GM21529 (cell line): ENCODE data around the gene DYNC1I1.

ENCODE experiments used
- ATAC-seq: cut with Tn5 transposase; IDR thresholded peaks from one replicate; pipeline ENCODE4 v1.9.1; 2021; ENCODE audit not compliant: unreplicated experiment

DYNC1I1 gene

DNA sequence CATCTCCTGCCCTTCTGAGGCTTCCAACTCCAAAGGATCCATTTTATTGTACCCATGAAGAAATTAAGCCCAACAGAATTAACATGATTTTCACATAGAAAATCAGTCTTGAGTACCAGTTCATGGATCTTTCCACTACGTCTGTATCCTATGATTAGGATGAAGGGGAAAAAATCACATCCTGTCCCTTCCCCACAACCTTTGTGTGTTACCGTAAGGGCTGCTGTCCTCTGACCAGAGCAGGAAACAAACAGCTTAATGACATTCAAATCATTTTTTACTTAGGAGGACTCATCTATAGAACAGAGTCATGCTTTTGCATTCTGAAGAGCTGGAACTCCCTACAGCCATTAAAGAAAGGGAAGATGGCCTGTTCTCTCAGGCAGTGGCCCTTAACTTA is 241.5 kb downstream of the DYNC1I1 start:
- ATAC-seq: no peak

- no peak for ATAC-seq
These were observed 242.3 kb downstream of the DYNC1I1 start for GRCh38 chr7:96014617-96015016.

- no peak for ATAC-seq
These were observed 243.8 kb downstream of the DYNC1I1 start for GRCh38 chr7:96016056-96016586.

- ATAC-seq: no peak
These were observed 244.4 kb downstream of the DYNC1I1 start for GRCh38 chr7:96016735-96017134.

- no peak for ATAC-seq
These were observed 245.5 kb downstream of the DYNC1I1 start for GRCh38 chr7:96017877-96018276.

DNA sequence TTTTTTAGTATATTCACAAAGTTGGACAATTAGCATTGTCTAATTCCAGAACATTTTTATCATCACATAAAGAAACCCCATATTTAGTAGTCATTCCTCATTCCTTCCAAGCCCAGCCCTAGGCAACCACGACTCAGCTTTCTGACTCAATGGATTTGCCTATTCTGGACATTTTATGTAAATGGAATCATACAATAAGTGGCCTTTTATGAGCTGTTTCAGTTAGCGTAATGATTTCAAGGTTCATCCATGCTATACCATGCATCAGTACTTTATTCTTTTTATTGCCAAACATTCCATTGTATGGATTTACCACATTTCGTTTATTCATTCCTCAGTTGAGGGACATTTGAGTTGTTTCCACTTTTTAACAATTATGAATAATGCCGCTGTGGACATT is 249.2 kb downstream of the DYNC1I1 start:
- ATAC-seq: no peak

DNA sequence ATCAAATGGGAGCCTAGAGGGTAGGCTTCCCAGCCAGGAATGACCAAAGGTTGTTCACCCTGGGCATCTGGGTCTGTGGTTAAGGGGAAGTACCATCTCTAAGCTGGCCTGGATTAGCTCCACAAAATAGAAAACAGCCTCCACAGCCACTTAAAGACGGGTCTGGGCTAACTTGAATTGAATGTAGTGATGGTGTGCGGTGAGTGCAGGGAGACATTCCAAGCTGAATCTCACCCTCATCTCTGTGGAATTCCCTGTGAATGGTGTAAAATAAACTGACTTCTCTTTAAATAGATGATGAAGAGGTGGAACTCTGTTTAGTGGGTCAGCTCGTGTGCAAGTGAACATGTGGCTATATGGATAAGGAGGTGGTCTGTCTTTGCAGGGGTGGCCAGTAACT is 251.0 kb downstream of the DYNC1I1 start:
- no peak for ATAC-seq

DNA sequence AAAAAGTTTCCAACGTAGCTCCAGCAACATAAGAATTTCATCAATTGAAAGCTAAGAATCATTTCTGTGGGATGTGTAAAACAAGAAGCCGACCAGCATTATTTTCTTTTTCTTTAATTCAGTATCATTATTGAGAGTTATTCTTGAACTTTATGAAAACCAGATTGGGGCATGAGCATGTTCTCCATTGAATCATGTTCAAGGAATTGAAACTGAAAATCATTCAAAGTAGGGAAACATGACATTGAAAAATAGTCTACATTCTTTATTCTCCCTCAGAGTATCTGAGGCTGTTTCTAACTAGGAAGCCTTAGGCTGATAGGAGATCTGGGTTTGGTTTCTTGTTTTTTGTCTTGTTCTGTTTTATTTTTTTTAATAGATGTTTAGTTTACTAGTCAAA is 253.7 kb downstream of the DYNC1I1 start:
- ATAC-seq: no peak

DNA sequence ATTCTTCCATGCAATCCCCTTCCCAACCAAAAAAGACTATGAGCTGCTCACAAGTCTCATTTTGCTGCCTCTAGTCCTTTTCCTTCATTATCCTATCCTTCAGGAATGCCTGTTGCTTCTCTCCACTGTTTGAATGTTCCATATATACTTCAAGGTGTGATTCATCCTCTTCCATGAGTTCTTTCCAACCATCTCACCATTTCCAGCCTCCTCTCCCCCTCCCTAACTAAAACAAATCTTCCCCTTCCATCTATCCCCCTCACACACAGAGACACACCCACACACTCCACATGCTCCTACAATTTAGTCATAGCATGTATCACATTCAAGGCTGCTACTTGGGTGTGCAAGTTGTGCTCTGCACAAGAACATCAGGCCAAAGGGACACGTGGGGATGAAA is 254.3 kb downstream of the DYNC1I1 start:
- ATAC-seq: no peak

DNA sequence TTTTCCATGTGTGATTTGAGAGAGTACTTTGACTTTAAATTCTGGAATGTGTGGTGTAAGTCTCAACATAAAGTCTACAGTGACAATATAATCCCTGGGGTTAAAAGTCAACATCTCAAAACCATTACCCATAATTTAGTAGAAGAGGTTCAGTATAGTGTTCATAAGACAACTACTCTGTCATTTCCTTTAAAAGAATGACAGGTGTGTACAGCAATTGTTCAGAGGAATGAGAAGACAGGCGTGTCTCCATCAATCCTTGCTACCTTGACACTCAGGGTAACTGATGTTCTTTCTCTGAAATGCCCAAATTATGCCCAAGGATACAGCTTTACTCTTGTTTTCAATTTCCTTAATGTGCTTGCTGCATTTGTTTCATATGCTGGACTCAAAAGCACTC is 256.4 kb downstream of the DYNC1I1 start:
- ATAC-seq: no peak

GRCh38 chr7:96033009-96033598 is 260.8 kb downstream of the DYNC1I1 start:
- no peak for ATAC-seq

DNA sequence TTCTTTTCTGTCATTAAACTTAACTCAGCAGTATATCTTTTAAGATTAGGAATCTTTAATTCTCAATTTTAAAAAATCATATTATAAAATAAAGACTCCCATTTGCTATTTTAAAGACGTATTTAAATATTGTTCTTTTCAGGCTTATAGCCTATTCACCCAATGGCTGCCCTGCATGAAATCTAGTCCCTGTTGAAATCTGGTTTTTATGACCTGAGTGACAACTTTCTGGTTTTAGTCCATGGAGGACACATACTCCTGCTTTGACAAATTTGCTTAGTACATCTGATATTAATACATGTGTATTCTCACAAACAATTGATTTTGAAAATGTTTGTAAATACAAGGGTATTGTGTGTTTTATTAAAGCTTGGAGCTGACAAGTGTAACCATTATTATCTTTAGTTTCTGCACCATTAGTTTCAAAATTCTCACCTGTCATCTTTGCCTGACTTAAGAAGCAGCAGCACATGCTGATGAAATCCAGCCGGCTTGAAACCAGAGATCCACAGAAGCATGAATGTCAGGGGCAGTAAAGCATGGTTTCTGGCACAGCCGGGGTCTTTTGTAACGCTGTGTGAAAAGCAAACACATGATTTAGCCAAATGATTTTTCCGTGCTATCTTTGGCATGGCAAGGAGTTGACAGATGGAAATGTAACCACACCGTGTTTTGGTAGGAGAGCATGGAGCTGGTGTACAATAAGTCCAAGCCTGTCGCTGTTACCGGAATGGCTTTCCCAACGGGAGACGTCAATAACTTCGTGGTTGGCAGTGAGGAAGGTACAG is 262.8 kb downstream of the DYNC1I1 start:
- no peak for ATAC-seq

GRCh38 chr7:96040250-96040772 is 268.0 kb downstream of the DYNC1I1 start:
- no peak for ATAC-seq

- no peak for ATAC-seq
These were observed 268.8 kb downstream of the DYNC1I1 start for GRCh38 chr7:96041171-96041570.

- no peak for ATAC-seq
These were observed 272.8 kb downstream of the DYNC1I1 start for GRCh38 chr7:96045181-96045580.

GRCh38 chr7:96045919-96046318 is 273.6 kb downstream of the DYNC1I1 start:
- ATAC-seq: no peak

DNA sequence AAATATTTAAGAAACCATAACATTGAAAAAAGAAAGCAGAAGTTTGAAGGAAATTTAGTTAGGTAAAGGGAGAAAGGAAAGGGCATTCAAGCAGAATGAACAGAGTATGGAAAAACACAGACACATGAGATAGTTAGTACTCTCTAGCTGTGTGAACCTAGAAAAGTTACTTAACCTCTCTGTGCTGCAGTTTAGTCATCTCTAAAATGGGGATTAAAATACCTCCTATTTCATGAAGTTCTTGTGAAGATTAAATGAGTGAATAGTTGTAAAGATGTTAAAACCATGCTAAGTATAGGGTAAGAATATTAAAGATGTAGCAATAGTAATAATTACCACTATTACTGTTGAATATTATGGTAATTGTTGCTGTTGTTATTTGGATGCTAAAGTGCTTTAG is 279.9 kb downstream of the DYNC1I1 start:
- no peak for ATAC-seq

- ATAC-seq: no peak
These were observed 280.6 kb downstream of the DYNC1I1 start for GRCh38 chr7:96052860-96053470.

- ATAC-seq: no peak
These were observed 283.4 kb downstream of the DYNC1I1 start for GRCh38 chr7:96055717-96056116.

DNA sequence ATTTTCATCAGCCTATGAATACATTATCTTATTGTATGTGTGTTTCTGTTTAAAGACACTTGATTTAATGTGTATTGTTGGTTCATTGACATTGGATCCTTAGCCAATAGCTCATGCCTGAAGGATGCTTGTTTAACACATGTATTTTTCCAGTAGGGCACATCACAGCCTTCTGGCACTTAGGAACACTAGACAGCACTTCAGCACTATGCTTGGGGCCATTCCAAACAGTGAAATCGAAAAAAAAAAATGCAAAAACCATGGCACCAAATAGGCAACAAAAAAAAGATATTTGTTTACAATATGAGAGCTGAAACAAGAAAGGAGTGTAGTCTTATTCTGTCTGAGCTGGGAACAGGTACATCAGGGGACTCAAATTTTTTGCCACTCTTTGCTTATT is 286.7 kb downstream of the DYNC1I1 start:
- no peak for ATAC-seq

- ATAC-seq: no peak
These were observed 288.7 kb downstream of the DYNC1I1 start for GRCh38 chr7:96061009-96061408.

GRCh38 chr7:96061844-96062243 is 289.5 kb downstream of the DYNC1I1 start:
- ATAC-seq: no peak
